ENCODE results near the gene ERC2.

- TF ChIP-seq EP300 (IDR thresholded peaks at IDR 0.05; ENCODE audit: borderline replicate concordance in 1 of 2, low read depth in 2 of 2, low read length in 2 of 2) (no peak), EZH2 (IDR thresholded peaks at IDR 0.05; ENCODE audit: low read depth, low read length, severe bottlenecking) (no peak), JUN (IDR thresholded peaks at IDR 0.05; ENCODE audit: low read depth, low read length) (no peak), NRF1 (IDR thresholded peaks at IDR 0.05; ENCODE audit: low read depth, low read length) (no peak), TAF1 (IDR thresholded peaks at IDR 0.05; ENCODE audit: low read depth, low read length) (no peak), SAP30 (IDR thresholded peaks at IDR 0.05; ENCODE audit: insufficient read depth, insufficient replicate concordance, low read length) (no peak), TEAD4 (IDR thresholded peaks at IDR 0.05; ENCODE audit: low read depth, low read length) (no peak), YY1 (IDR thresholded peaks at IDR 0.05; ENCODE audit: low read depth, low read length) (no peak), POLR2A (IDR thresholded peaks at IDR 0.05; ENCODE audit: control extremely low read depth in 1 of 2, low read depth in 2 of 2, low read length in 2 of 2) (no peak), JUND (IDR thresholded peaks at IDR 0.05; ENCODE audit: low read length) (no peak), HDAC2 (IDR thresholded peaks at IDR 0.05; ENCODE audit: borderline replicate concordance in 1 of 2, low read depth in 2 of 2, low read length in 2 of 2) (no peak)
- TF ChIP-seq, protein P1, sequence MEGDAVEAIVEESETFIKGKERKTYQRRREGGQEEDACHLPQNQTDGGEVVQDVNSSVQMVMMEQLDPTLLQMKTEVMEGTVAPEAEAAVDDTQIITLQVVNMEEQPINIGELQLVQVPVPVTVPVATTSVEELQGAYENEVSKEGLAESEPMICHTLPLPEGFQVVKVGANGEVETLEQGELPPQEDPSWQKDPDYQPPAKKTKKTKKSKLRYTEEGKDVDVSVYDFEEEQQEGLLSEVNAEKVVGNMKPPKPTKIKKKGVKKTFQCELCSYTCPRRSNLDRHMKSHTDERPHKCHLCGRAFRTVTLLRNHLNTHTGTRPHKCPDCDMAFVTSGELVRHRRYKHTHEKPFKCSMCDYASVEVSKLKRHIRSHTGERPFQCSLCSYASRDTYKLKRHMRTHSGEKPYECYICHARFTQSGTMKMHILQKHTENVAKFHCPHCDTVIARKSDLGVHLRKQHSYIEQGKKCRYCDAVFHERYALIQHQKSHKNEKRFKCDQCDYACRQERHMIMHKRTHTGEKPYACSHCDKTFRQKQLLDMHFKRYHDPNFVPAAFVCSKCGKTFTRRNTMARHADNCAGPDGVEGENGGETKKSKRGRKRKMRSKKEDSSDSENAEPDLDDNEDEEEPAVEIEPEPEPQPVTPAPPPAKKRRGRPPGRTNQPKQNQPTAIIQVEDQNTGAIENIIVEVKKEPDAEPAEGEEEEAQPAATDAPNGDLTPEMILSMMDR (IDR thresholded peaks at IDR 0.05; ENCODE audit: control extremely low read depth in 1 of 3, insufficient read depth in 1 of 3, low read depth in 1 of 3, low read length in 3 of 3) = no peak
Measured at GRCh38 chr3:55719508-55719907, 748.8 kb downstream of the ERC2 start.

Data from H1 (cell line).